B cell (primary cell): Measurements from ENCODE around the gene MUC3A. TPM values are rescaled to one million over a fixed set of nuclear protein-coding genes. Genes with fewer than 3 reads are reported as not detected.

ENCODE experiments used
- ATAC-seq: fragments of 200-7000 bp; cut with Tn5 transposase; one replicate; pipeline ENCODE4 v1.10.0; 2021; ENCODE audit warnings: low read depth, mild to moderate bottlenecking, moderate number of reproducible peaks, moderate library complexity
- CTCF ChIA-PET: fragments of 350-600 bp; sonication (Branson Sonifier 250); formaldehyde crosslinking; loops from one replicate; lab custom pipeline; 2021; ENCODE audit warnings: antibody characterized with exemption, inconsistent platforms; lab: Charles Lee
- POLR2A ChIA-PET: fragments of 350-600 bp; sonication (Branson Sonifier 250); formaldehyde crosslinking; loops from one replicate; lab custom pipeline; 2021; ENCODE audit warnings: antibody characterized with exemption; lab: Charles Lee
- DNase-seq: peaks from one replicate; pipeline ENCODE4 v3.0.0; 2013
- H2AFZ ChIP-seq: 2 replicates; pipeline ENCODE4 v1.6.1; 2012; ENCODE audit warnings: mild to moderate bottlenecking, low read depth, low read length; ENCODE audit not compliant: insufficient read depth, poor library complexity, severe bottlenecking
- H3K27ac ChIP-seq, 2 donors: 1 replicate in 1 of 2; 2 replicates in 1 of 2; pipeline ENCODE4 v1.5.1; 2012 to 2013; ENCODE audit warnings: low read length in 2 of 2, mild to moderate bottlenecking in 2 of 2, moderate library complexity in 1 of 2
- H3K27me3 ChIP-seq, 4 experiments: fragments of 200-600 bp in 1 of 4; sonication (generic) in 1 of 4; replicated peaks in 1 of 4; 1 replicate in 2 of 4; 2 replicates in 2 of 4; pipeline versions ENCODE4 v1.6.1 to v1.7.0; 2013 to 2016; ENCODE audit warnings: low read length in 3 of 4, mild to moderate bottlenecking in 2 of 4, mixed read lengths in 1 of 4, moderate library complexity in 1 of 4; ENCODE audit not compliant: insufficient read depth in 4 of 4, control insufficient read depth in 3 of 4; ENCODE audit errors: control extremely low read depth in 1 of 4
- H3K36me3 ChIP-seq, 2 experiments: replicated peaks in 1 of 2; 1 replicate in 1 of 2; 2 replicates in 1 of 2; pipeline versions ENCODE4 v1.6.1 to v1.7.1; 2013; ENCODE audit warnings: low read length in 1 of 2; ENCODE audit not compliant: insufficient read depth in 2 of 2, control insufficient read depth in 1 of 2; ENCODE audit errors: control extremely low read depth in 1 of 2, extremely low read depth in 1 of 2
- H3K4me1 ChIP-seq, 2 donors: fragments of 200-600 bp in 1 of 2; sonication (generic) in 1 of 2; 1 replicate in 1 of 2; 2 replicates in 1 of 2; pipeline versions ENCODE4 v1.5.1 to v1.6.1; 2013 to 2017; ENCODE audit warnings: low read length in 2 of 2; ENCODE audit not compliant: control insufficient read depth in 2 of 2, insufficient read depth in 2 of 2
- H3K4me2 ChIP-seq: replicated peaks from 2 replicates; pipeline ENCODE3; 2012; ENCODE audit warnings: mild to moderate bottlenecking, low read depth, low read length; ENCODE audit not compliant: poor library complexity, severe bottlenecking
- H3K4me3 ChIP-seq, 5 experiments: fragments of 200-600 bp in 1 of 5; sonication (generic) in 1 of 5; 1 replicate in 3 of 5; 2 replicates in 2 of 5; pipeline versions ENCODE4 v1.5.1 to v1.7.0; 2011 to 2016; ENCODE audit warnings: low read length in 4 of 5, mild to moderate bottlenecking in 4 of 5, low read depth in 2 of 5, control low read depth in 1 of 5, moderate library complexity in 1 of 5; ENCODE audit not compliant: insufficient read depth in 1 of 5; ENCODE audit errors: control extremely low read depth in 1 of 5, extremely low read depth in 1 of 5
- H3K79me2 ChIP-seq: fragments of 200-600 bp; sonication (generic); one replicate; pipeline ENCODE4 v1.6.0; 2016; ENCODE audit warnings: low read length; ENCODE audit not compliant: control insufficient read depth, insufficient read depth
- H3K9ac ChIP-seq: fragments of 200-600 bp; sonication (generic); 2 replicates; pipeline ENCODE4 v1.6.1; 2017; ENCODE audit warnings: mild to moderate bottlenecking, low read length, moderate library complexity
- H3K9me3 ChIP-seq, 3 donors: one replicate each; pipeline versions ENCODE4 v1.6.1 to v1.7.1; 2013; ENCODE audit warnings: low read length in 2 of 3; ENCODE audit not compliant: control insufficient read depth in 2 of 3, insufficient read depth in 1 of 3; ENCODE audit errors: control extremely low read depth in 1 of 3
- H4K20me1 ChIP-seq: 2 replicates; pipeline ENCODE4 v1.6.0; 2012; ENCODE audit warnings: mild to moderate bottlenecking, low read length; ENCODE audit not compliant: insufficient read depth, control insufficient read depth, poor library complexity, severe bottlenecking
- H3K27ac Mint-ChIP-seq: one replicate; pipeline ENCODE4 v1.8.0; 2021; ENCODE audit warnings: mixed read lengths
- H3K27me3 Mint-ChIP-seq: one replicate; pipeline ENCODE4 v1.8.0; 2021; ENCODE audit warnings: mixed read lengths
- H3K4me1 Mint-ChIP-seq: one replicate; pipeline ENCODE4 v1.8.0; 2021; ENCODE audit warnings: mixed read lengths
- H3K4me3 Mint-ChIP-seq: one replicate; pipeline ENCODE4 v1.8.0; 2021; ENCODE audit warnings: mixed read lengths
- H3K9me3 Mint-ChIP-seq: one replicate; pipeline ENCODE4 v1.8.0; 2022; ENCODE audit warnings: mixed read lengths; ENCODE audit not compliant: insufficient read depth
- CTCF ChIP-seq: fragments of 200-600 bp; IDR thresholded peaks from one replicate; pipeline ENCODE4 v1.8.0; 2022; ENCODE audit warnings: antibody characterized with exemption, mild to moderate bottlenecking
- EZH2 ChIP-seq: IDR thresholded peaks from 2 replicates; pipeline ENCODE4 v1.6.1; 2012; ENCODE audit warnings: borderline replicate concordance, low read depth, mild to moderate bottlenecking, moderate library complexity, low read length; ENCODE audit not compliant: insufficient read depth, poor library complexity, severe bottlenecking
- WGBS: methylation state at CpG from one replicate; pipeline ENCODE4 v1.1.5; 2013; ENCODE audit warnings: missing lambda C conversion rate; ENCODE audit not compliant: insufficient coverage; 5-methylcytosine and 5-hydroxymethylcytosine counted together
- intact Hi-C: fragments of 100-400 bp; cut with micrococcal nuclease; formaldehyde crosslinking; loops from one replicate; pipeline ENCODE4 v1.10.0; 2022
- polyA plus RNA-seq: library from polyadenylated mRNA; depleted of rRNA; stranded (reverse); fragments of >200 nt; gene quantifications from 2 replicates; pipeline ENCODE4 v1.2.3, GENCODE V29; 2012
- total RNA-seq, 2 donors: library from RNA; stranded (reverse); fragments of 120-200 nt in 1 of 2; gene quantifications; 1 replicate in 1 of 2; 2 replicates in 1 of 2; pipeline versions ENCODE4 v1.2.3 to v1.2.4, GENCODE V29; 2013 to 2022

MUC3A gene
- total and polyA plus RNA-seq, 2 donors (not counting 1 experiment from before 2014, with no cell fraction given), result not detected

- Histone ChIP-seq H2AFZ (no peak overlapping the region), H3K9ac (no peak overlapping the region), H3K79me2 (no peaks in the 10 kb centered on the region), H3K27me3 (peaks cover 0 to 67% (median 36%) of the 10 kb centered on the region in 4 experiments), H3K36me3 (no peaks in the 10 kb centered on the region), H3K4me2 (no peak overlapping the region), H3K27ac (no peak overlapping the region), H3K4me1 (peaks cover 21 to 28% of the 10 kb centered on the region in 2 donors), H3K9me3 (peaks cover 0 to 36% (median 0%) of the 10 kb centered on the region in 3 donors), H3K4me3 (no peak overlapping the region), H4K20me1 (no peaks in the 10 kb centered on the region)
- POLR2A ChIA-PET, result no interaction called here
- H3K4me3 Mint-ChIP-seq, result no peak overlapping the region
- WGBS, result 56% methylated on average over 7 of the region's 7 CpGs
- H3K4me1 Mint-ChIP-seq, result peaks cover 21% of the 10 kb centered on the region
- CTCF ChIA-PET, result no interaction called here
- no peak for ATAC-seq
- no peaks in the 10 kb centered on the region for H3K9me3 Mint-ChIP-seq
- no peak overlapping the region for H3K27ac Mint-ChIP-seq
- DNase-seq, result no peak
- intact Hi-C loops, result no loop called here
- H3K27me3 Mint-ChIP-seq, result peaks cover 54% of the 10 kb centered on the region
- TF ChIP-seq CTCF (no peak), EZH2 (no peak)
Observed at GRCh38 chr7:100964630-100965029, 15.3 kb downstream of the MUC3A start.

DNA sequence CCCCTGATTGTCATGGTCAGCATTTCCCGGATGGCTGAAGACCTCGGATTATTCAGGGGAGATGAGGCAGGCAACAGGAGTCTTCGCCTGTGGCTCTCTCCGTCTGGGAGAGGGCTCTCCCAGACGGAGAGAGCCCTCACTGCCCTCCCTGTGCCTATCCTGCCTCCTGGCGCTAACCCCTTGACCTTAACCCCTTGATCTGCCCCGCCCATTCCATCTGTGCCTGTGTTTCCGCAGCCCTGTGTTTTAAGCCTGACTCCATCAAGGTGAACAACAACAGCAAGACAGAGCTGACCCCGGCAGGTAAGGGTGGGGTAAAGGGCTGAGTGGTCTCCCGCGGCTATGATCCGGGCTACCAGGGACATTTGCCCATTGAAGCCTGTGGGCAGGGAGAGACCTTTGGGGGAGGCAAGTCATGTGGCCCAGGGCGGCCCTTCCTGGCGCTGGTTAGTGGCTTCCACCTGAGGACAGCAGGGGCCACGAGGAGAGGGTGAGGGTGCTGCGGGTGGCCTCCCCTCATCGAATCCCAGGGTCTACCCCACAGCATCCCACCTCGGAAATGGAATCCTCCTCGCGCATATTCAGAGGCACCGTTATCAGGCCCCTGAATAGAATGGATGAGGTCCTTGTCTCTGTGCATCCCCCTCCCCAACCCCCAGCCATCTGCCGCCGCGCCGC is 15.8 kb downstream of the MUC3A start:
- no peaks in the 10 kb centered on the region for H3K9me3 Mint-ChIP-seq

More for the DNA sequence above, 15.8 kb downstream of the MUC3A start:
- Mint-ChIP-seq H3K27me3 (peaks cover 54% of the 10 kb centered on the region), H3K4me3 (peak overlapping the region; percentile 85), H3K4me1 (peaks cover 21% of the 10 kb centered on the region), H3K27ac (no peak overlapping the region)
- Histone ChIP-seq H3K9me3 (peaks cover 0 to 36% (median 0%) of the 10 kb centered on the region in 3 donors), H3K79me2 (no peaks in the 10 kb centered on the region), H3K27ac (no peak overlapping the region), H3K36me3 (no peaks in the 10 kb centered on the region), H3K4me1 (peaks cover 21 to 28% of the 10 kb centered on the region in 2 donors), H3K27me3 (peaks cover 0 to 64% (median 35%) of the 10 kb centered on the region in 4 experiments), H3K4me3 (peak overlapping the region in 2 of 5 experiments; percentile 51 to 67), H4K20me1 (no peaks in the 10 kb centered on the region), H2AFZ (peak overlapping the region; percentile 68), H3K4me2 (peak overlapping the region; percentile 98), H3K9ac (peak overlapping the region; percentile 55)
- intact Hi-C loops, result no loop called here
- 29% methylated on average over 25 of the region's 25 CpGs for WGBS
- CTCF ChIA-PET, result no interaction called here
- POLR2A ChIA-PET, result no interaction called here
- TF ChIP-seq CTCF (no peak), EZH2 (no peak)
- ATAC-seq, result no peak
- DNase-seq, result no peak
